HEK293 (cell line): ENCODE measurements around the gene ADAMTS2.

Experiments
- REPIN1 ChIP-seq: fragments of 450-650 bp; formaldehyde crosslinking; IDR thresholded peaks from 2 replicates; pipeline ENCODE4 v1.5.1; 2017; ENCODE audit warnings: missing biosample characterization, missing genetic modification characterization, low read depth
- ZNF24 ChIP-seq: fragments of 450-650 bp; formaldehyde crosslinking; IDR thresholded peaks from 2 replicates; pipeline ENCODE4 v1.5.1; 2016; ENCODE audit warnings: missing biosample characterization, missing genetic modification characterization
- ZSCAN30 ChIP-seq: fragments of 450-650 bp; IDR thresholded peaks from 2 replicates; pipeline ENCODE4 v1.5.1; 2018; ENCODE audit warnings: missing biosample characterization, mild to moderate bottlenecking, missing genetic modification characterization, moderate library complexity
- TF ChIP-seq, protein P1 (sequence below): fragments of 450-650 bp; formaldehyde crosslinking; IDR thresholded peaks from 2 replicates; pipeline ENCODE4 v1.5.1; 2017; ENCODE audit warnings: missing biosample characterization, missing genetic modification characterization
- TF ChIP-seq, protein P2 (sequence below): fragments of 450-650 bp; formaldehyde crosslinking; IDR thresholded peaks from 2 replicates; pipeline ENCODE4 v1.5.1; 2016; ENCODE audit warnings: missing biosample characterization, missing genetic modification characterization

DNA sequence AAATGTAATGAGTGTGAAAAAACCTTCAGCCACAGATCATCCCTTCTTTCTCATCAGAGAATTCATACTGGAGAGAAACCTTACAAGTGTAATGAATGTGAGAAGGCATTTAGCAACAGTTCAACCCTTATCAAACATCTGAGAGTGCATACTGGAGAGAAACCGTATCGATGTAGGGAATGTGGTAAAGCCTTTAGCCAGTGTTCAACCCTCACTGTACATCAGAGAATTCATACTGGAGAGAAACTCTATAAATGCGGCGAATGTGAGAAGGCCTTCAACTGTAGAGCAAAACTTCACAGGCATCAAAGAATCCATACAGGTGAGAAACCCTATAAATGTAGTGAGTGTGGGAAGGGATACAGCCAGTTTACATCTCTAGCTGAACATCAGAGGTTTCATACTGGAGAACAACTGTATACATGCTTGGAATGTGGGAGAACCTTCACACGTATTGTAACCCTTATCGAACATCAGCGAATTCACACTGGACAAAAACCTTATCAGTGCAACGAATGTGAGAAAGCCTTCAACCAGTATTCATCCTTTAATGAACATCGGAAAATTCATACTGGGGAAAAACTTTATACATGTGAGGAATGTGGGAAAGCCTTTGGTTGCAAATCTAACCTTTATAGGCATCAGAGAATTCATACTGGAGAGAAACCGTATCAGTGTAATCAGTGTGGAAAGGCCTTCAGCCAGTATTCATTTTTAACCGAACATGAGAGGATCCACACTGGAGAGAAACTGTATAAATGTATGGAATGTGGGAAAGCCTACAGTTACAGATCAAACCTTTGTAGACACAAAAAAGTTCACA is 265.9 kb downstream of the ADAMTS2 start:
- TF ChIP-seq ZSCAN30 (no peak), REPIN1 (tag by site-specific recombination) (no peak), ZNF24 (tag by site-specific recombination) (no peak)
- TF ChIP-seq, protein P1, sequence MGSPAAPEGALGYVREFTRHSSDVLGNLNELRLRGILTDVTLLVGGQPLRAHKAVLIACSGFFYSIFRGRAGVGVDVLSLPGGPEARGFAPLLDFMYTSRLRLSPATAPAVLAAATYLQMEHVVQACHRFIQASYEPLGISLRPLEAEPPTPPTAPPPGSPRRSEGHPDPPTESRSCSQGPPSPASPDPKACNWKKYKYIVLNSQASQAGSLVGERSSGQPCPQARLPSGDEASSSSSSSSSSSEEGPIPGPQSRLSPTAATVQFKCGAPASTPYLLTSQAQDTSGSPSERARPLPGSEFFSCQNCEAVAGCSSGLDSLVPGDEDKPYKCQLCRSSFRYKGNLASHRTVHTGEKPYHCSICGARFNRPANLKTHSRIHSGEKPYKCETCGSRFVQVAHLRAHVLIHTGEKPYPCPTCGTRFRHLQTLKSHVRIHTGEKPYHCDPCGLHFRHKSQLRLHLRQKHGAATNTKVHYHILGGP: no peak
- TF ChIP-seq, protein P2, sequence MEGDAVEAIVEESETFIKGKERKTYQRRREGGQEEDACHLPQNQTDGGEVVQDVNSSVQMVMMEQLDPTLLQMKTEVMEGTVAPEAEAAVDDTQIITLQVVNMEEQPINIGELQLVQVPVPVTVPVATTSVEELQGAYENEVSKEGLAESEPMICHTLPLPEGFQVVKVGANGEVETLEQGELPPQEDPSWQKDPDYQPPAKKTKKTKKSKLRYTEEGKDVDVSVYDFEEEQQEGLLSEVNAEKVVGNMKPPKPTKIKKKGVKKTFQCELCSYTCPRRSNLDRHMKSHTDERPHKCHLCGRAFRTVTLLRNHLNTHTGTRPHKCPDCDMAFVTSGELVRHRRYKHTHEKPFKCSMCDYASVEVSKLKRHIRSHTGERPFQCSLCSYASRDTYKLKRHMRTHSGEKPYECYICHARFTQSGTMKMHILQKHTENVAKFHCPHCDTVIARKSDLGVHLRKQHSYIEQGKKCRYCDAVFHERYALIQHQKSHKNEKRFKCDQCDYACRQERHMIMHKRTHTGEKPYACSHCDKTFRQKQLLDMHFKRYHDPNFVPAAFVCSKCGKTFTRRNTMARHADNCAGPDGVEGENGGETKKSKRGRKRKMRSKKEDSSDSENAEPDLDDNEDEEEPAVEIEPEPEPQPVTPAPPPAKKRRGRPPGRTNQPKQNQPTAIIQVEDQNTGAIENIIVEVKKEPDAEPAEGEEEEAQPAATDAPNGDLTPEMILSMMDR (tag by site-specific recombination): no peak
